GM19035 (cell line): ENCODE data around the gene ROR1.

Source experiments
- ATAC-seq: cut with Tn5 transposase; IDR thresholded peaks from one replicate; pipeline ENCODE4 v1.9.1; 2021; ENCODE audit not compliant: unreplicated experiment

The ROR1 gene

GRCh38 chr1:64046891-64047290 lies 273.1 kb downstream of the ROR1 start:
- ATAC-seq: no peak

- no peak for ATAC-seq
Measured at GRCh38 chr1:64047549-64047996, 273.8 kb downstream of the ROR1 start.

- no peak for ATAC-seq
Measured at GRCh38 chr1:64049900-64050540, 276.2 kb downstream of the ROR1 start.

- ATAC-seq: no peak
Measured at GRCh38 chr1:64050601-64051000, 276.8 kb downstream of the ROR1 start.

GRCh38 chr1:64051796-64052195 lies 278.0 kb downstream of the ROR1 start:
- no peak for ATAC-seq

GRCh38 chr1:64052777-64053176 lies 279.0 kb downstream of the ROR1 start:
- no peak for ATAC-seq

GRCh38 chr1:64055310-64055709 lies 281.5 kb downstream of the ROR1 start:
- no peak for ATAC-seq

- ATAC-seq: no peak
Measured at GRCh38 chr1:64059556-64059955, 285.7 kb downstream of the ROR1 start.

- no peak for ATAC-seq
Measured at GRCh38 chr1:64060611-64061302, 286.9 kb downstream of the ROR1 start.

GRCh38 chr1:64061430-64062104 lies 287.8 kb downstream of the ROR1 start:
- ATAC-seq: no peak

- ATAC-seq: no peak
Measured at GRCh38 chr1:64062529-64062928, 288.7 kb downstream of the ROR1 start.

- ATAC-seq: no peak
Measured at GRCh38 chr1:64062941-64063581, 289.2 kb downstream of the ROR1 start.

GRCh38 chr1:64065571-64065970 lies 291.8 kb downstream of the ROR1 start:
- ATAC-seq: no peak

- no peak for ATAC-seq
Measured at GRCh38 chr1:64072089-64072793, 298.4 kb downstream of the ROR1 start.

GRCh38 chr1:64073705-64074104 lies 299.9 kb downstream of the ROR1 start:
- no peak for ATAC-seq

GRCh38 chr1:64074767-64075166 lies 300.9 kb downstream of the ROR1 start:
- ATAC-seq: no peak

GRCh38 chr1:64077281-64077940 lies 303.6 kb downstream of the ROR1 start:
- no peak for ATAC-seq

GRCh38 chr1:64080941-64081562 lies 307.2 kb downstream of the ROR1 start:
- no peak for ATAC-seq

- ATAC-seq: no peak
Measured at GRCh38 chr1:64082459-64082858, 308.6 kb downstream of the ROR1 start.

GRCh38 chr1:64084451-64084850 lies 310.6 kb downstream of the ROR1 start:
- no peak for ATAC-seq
